ENCODE measurements around the gene ZC3H12C.

GRCh38 chr11:110190885-110191284, 97.7 kb downstream of the ZC3H12C start:
- TF ChIP-seq, protein P1, sequence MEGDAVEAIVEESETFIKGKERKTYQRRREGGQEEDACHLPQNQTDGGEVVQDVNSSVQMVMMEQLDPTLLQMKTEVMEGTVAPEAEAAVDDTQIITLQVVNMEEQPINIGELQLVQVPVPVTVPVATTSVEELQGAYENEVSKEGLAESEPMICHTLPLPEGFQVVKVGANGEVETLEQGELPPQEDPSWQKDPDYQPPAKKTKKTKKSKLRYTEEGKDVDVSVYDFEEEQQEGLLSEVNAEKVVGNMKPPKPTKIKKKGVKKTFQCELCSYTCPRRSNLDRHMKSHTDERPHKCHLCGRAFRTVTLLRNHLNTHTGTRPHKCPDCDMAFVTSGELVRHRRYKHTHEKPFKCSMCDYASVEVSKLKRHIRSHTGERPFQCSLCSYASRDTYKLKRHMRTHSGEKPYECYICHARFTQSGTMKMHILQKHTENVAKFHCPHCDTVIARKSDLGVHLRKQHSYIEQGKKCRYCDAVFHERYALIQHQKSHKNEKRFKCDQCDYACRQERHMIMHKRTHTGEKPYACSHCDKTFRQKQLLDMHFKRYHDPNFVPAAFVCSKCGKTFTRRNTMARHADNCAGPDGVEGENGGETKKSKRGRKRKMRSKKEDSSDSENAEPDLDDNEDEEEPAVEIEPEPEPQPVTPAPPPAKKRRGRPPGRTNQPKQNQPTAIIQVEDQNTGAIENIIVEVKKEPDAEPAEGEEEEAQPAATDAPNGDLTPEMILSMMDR (IDR thresholded peaks at IDR 0.05; ENCODE audit: low read depth, low read length), result no peak
- TF ChIP-seq POLR2A (IDR thresholded peaks at IDR 0.05; ENCODE audit: extremely low read depth, insufficient read length), result no peak
- TF ChIP-seq, protein P2, sequence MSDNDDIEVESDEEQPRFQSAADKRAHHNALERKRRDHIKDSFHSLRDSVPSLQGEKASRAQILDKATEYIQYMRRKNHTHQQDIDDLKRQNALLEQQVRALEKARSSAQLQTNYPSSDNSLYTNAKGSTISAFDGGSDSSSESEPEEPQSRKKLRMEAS (IDR thresholded peaks at IDR 0.05; ENCODE audit: low read depth, low read length), result no peak
